HK-2 (cell line): Measurements from ENCODE around the gene SHANK1.
A peak's percentile ranks its signal among the peaks of the same experiment; 100 is the strongest.

Source experiments
- DNase-seq: peaks from one replicate; pipeline ENCODE4 v3.0.0-alpha.2; 2018; ENCODE audit not compliant: unreplicated experiment

SHANK1 gene

GRCh38 chr19:50659318-50660087 lies 60.1 kb downstream of the SHANK1 start:
- DNase-seq: no peak

- peak; percentile 94 for DNase-seq
Observed at GRCh38 chr19:50658441-50659317, 60.9 kb downstream of the SHANK1 start.

- peak; percentile 100 for DNase-seq
Observed at GRCh38 chr19:50657712-50658440, 61.7 kb downstream of the SHANK1 start.

- no peak for DNase-seq
Observed at GRCh38 chr19:50657222-50657669, 62.4 kb downstream of the SHANK1 start.

- no peak for DNase-seq
Observed at GRCh38 chr19:50654882-50655281, 64.7 kb downstream of the SHANK1 start.

GRCh38 chr19:50652722-50653121 lies 66.9 kb downstream of the SHANK1 start:
- no peak for DNase-seq

- DNase-seq: no peak
Observed at GRCh38 chr19:50651174-50651573, 68.4 kb downstream of the SHANK1 start.

- no peak for DNase-seq
Observed at GRCh38 chr19:50649433-50650391, 69.9 kb downstream of the SHANK1 start, which contains the start of gene C19orf81. Gene C19orf81 (plus strand): TSS chr19:50649445. CDS start chr19:50649445, 0 bp downstream.

GRCh38 chr19:50648659-50649058 lies 70.9 kb downstream of the SHANK1 start:
- DNase-seq: no peak

- no peak for DNase-seq
Observed at GRCh38 chr19:50647879-50648615, 71.6 kb downstream of the SHANK1 start.

- DNase-seq: peak; percentile 72
Observed at GRCh38 chr19:50646074-50646807, 73.4 kb downstream of the SHANK1 start.

- no peak for DNase-seq
Observed at GRCh38 chr19:50645107-50645506, 74.5 kb downstream of the SHANK1 start.

GRCh38 chr19:50644315-50644915 lies 75.2 kb downstream of the SHANK1 start:
- no peak for DNase-seq

- DNase-seq: no peak
Observed at GRCh38 chr19:50640368-50640767, 79.2 kb downstream of the SHANK1 start.

GRCh38 chr19:50639121-50640112 lies 80.2 kb downstream of the SHANK1 start, which contains the start of gene SYT3:
Gene SYT3 (minus strand): TSS chr19:50639881. CDS start chr19:50637411, 2,470 bp downstream.
- DNase-seq: peak; percentile 46

- DNase-seq: no peak
Observed at GRCh38 chr19:50638600-50638999, 81.0 kb downstream of the SHANK1 start.

- DNase-seq: no peak
Observed at GRCh38 chr19:50636317-50637085, 83.1 kb downstream of the SHANK1 start.
